ENCODE results near the gene SLC35A1.
"Not testable (repeated sequence)": the region's sequence is repeated elsewhere in the genome, so short reads cannot be mapped to it uniquely, and the experiment has no call there.

GRCh38 chr6:87489326-87489725 is 16.6 kb downstream of the SLC35A1 start:
- not testable (repeated sequence) for TF ChIP-seq POLR2A (IDR thresholded peaks at IDR 0.05; ENCODE audit: low read length); GATA1 (IDR thresholded peaks at IDR 0.05; ENCODE audit: low read depth, low read length)
